Measurements from ENCODE around the gene TADA3.

TADA3 gene

DNA sequence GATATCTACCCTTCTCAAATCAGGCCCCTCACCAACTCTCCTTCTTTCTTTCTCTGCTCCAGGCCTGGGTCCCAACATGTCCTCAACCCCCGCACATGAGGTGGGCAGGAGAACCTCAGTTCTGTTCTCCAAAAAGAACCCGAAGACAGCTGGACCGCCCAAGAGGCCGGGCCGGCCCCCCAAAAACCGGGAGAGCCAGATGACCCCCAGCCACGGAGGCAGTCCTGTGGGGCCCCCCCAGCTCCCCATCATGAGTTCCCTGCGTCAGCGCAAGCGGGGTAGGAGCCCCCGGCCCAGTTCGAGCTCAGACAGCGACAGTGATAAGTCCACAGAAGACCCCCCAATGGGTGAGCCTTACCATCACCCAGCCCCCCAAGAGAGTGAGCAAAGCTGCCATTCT is 48.1 kb downstream of the TADA3 start:
- TF ChIP-seq, protein P1, sequence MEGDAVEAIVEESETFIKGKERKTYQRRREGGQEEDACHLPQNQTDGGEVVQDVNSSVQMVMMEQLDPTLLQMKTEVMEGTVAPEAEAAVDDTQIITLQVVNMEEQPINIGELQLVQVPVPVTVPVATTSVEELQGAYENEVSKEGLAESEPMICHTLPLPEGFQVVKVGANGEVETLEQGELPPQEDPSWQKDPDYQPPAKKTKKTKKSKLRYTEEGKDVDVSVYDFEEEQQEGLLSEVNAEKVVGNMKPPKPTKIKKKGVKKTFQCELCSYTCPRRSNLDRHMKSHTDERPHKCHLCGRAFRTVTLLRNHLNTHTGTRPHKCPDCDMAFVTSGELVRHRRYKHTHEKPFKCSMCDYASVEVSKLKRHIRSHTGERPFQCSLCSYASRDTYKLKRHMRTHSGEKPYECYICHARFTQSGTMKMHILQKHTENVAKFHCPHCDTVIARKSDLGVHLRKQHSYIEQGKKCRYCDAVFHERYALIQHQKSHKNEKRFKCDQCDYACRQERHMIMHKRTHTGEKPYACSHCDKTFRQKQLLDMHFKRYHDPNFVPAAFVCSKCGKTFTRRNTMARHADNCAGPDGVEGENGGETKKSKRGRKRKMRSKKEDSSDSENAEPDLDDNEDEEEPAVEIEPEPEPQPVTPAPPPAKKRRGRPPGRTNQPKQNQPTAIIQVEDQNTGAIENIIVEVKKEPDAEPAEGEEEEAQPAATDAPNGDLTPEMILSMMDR (IDR thresholded peaks at IDR 0.05; ENCODE audit: control insufficient read depth, extremely low read depth, insufficient read depth): no peak
- DNase-seq (ENCODE audit: low read depth): no peak
- no peak overlapping the region for H3K4me3 ChIP-seq (ENCODE audit: low read depth, low read length)

DNA sequence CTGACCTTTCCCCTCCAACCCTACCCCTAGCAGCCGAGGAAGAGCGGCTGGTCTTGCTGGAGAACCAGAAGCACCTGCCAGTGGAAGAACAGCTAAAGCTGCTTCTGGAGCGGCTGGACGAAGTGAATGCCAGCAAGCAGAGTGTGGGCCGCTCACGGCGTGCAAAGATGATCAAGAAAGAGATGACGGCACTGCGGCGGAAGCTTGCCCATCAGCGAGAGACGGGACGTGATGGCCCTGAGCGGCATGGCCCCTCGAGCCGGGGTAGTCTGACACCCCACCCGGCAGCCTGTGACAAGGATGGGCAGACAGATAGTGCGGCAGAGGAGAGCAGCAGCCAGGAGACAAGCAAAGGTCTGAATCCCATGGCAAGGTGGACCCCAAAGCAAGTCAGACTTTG is 48.7 kb downstream of the TADA3 start:
- no peak for DNase-seq (ENCODE audit: low read depth)

DNA sequence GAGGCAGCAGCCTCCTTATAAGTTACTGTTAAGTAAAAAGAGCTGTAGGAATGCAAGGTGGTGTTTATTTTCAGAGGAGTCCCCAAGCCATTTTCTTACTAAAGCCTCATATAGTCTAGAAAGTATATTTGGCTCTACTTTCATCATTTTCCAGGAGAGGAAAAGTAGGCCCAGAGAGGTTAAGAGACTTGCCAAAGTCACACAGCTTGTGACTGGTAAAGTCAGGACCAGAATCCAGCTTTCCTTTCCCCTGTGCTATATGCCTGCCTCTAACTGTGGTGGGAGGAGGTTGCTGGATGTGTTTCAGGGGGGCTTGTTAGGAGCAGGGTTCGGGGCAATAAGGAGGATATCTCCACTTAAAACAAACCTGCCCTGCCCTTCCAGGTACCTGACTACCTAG is 49.7 kb downstream of the TADA3 start:
- TF ChIP-seq, protein P1 (IDR thresholded peaks at IDR 0.05; ENCODE audit: control insufficient read depth, extremely low read depth, insufficient read depth): no peak
- DNase-seq (ENCODE audit: low read depth): no peak
- H3K4me3 ChIP-seq (ENCODE audit: low read depth, low read length): no peak overlapping the region

More for the DNA sequence above, 48.7 kb downstream of the TADA3 start:
- TF ChIP-seq, protein P1 (IDR thresholded peaks at IDR 0.05; ENCODE audit: control insufficient read depth, extremely low read depth, insufficient read depth): no peak
- no peak overlapping the region for H3K4me3 ChIP-seq (ENCODE audit: low read depth, low read length)

DNA sequence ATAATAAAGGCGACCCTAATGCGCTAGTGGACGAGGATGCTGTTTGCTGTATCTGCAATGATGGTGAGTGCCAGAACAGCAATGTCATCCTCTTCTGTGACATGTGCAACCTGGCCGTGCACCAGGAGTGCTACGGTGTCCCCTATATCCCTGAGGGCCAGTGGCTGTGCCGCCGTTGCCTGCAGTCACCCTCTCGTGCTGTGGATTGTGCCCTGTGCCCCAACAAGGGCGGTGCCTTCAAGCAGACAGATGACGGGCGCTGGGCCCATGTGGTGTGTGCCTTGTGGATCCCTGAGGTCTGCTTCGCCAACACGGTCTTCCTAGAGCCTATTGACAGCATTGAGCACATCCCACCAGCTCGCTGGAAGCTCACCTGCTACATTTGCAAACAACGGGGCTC is 53.1 kb downstream of the TADA3 start:
- DNase-seq (ENCODE audit: low read depth): no peak
- TF ChIP-seq, protein P1 (IDR thresholded peaks at IDR 0.05; ENCODE audit: control insufficient read depth, extremely low read depth, insufficient read depth): no peak
- H3K4me3 ChIP-seq (ENCODE audit: low read depth, low read length): no peak overlapping the region

DNA sequence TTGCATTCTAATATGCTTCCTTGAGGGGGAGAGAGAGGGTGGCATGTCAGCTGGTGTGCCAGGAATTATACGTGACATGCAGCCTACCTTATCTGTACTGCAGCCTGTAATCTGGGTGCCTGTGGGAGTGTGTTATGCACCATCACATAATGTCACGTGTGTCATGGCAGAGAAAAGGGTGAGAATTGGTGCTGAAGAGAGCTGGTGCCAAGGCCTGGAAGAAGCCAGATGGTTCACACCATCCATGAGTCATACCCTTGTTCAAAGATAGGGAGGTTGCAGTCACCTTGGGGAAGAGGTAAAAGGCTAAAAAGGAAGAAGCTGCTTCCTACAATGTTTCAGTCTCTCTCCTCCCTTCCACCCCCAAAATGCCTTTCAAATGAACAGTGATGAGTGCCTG is 55.4 kb downstream of the TADA3 start:
- TF ChIP-seq, protein P1 (IDR thresholded peaks at IDR 0.05; ENCODE audit: control insufficient read depth, extremely low read depth, insufficient read depth): no peak
- no peak for DNase-seq (ENCODE audit: low read depth)
- no peak overlapping the region for H3K4me3 ChIP-seq (ENCODE audit: low read depth, low read length)

DNA sequence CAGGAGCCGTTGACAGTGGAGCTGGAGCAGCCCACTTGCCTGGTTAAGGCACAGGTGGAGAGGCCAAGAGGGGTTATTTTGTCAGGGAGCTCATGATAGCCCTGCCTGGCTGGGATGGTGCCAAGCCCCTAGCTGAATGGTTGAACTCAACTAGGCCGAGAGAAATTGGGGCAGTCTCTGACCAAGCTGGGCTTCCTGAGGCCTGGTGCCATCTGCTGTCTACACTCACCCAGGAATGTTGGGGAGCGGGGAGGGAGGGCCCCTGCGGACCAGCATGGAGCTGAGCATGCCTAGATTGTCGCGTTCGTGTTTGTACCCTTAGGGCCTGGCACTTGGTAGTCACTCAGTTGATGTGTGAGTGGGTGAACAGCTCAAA is 59.5 kb downstream of the TADA3 start:
- no peak for DNase-seq (ENCODE audit: low read depth)

More for the DNA sequence above, 59.5 kb downstream of the TADA3 start:
- TF ChIP-seq, protein P1 (IDR thresholded peaks at IDR 0.05; ENCODE audit: control insufficient read depth, extremely low read depth, insufficient read depth): no peak
- H3K4me3 ChIP-seq (ENCODE audit: low read depth, low read length): peak overlapping the region; percentile 97

Data from LNCaP clone FGC (cell line).